Suprapubic skin (tissue), 4 donors: ENCODE measurements around the gene GFM1.

Experiments used
- CTCF ChIP-seq, 2 donors: fragments of 200-600 bp in 1 of 2; fragments of 450-650 bp in 1 of 2; sonication (generic) in 1 of 2; IDR thresholded peaks; one replicate each; pipeline ENCODE4 v1.5.1; 2016 to 2019; ENCODE audit warnings: antibody characterized with exemption in 2 of 2, mild to moderate bottlenecking in 1 of 2, moderate library complexity in 1 of 2
- EP300 ChIP-seq: sonication (generic); formaldehyde crosslinking; IDR thresholded peaks from one replicate; pipeline ENCODE4 v1.6.1; 2017; ENCODE audit warnings: antibody characterized with exemption
- POLR2A ChIP-seq, 2 donors: fragments of 450-650 bp; IDR thresholded peaks; one replicate each; pipeline ENCODE4 v1.6.1; 2017; ENCODE audit warnings: antibody characterized with exemption in 2 of 2, mild to moderate bottlenecking in 2 of 2, moderate library complexity in 2 of 2
- POLR2AphosphoS5 ChIP-seq, 3 donors: sonication (generic); formaldehyde crosslinking; IDR thresholded peaks; one replicate each; pipeline ENCODE4 v1.6.1; 2017; ENCODE audit warnings: antibody characterized with exemption in 3 of 3

DNA sequence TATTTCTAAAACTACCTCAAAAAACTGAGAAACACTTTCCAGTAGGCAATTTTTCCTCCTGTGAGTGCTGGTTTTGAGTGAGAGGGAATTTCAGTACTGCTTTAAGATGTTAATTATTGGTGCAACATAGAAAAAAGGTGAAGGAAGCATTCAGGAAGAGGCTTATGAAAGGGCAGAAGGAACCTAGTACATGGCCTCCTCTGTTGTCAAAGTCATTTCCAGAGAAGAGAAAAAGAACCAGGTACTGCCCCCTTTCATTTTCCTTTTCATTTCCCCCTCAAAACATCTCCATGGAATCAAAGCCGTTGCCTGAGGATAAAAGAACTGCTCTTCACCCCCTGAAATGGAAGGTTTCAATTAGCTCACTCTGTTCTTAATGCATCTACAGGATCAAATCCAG, 68.1 kb downstream of the GFM1 start:
- TF ChIP-seq CTCF (IDR thresholded peaks at IDR 0.05) (no peak), EP300 (no peak), POLR2A (IDR thresholded peaks at IDR 0.05) (no peak), POLR2AphosphoS5 (IDR thresholded peaks at IDR 0.05) (no peak)
